Stomach (tissue), 4 donors: Measurements from ENCODE around the gene COG5.

Experiments used
- EP300 ChIP-seq: sonication (generic); formaldehyde crosslinking; IDR thresholded peaks from one replicate; pipeline ENCODE4 v1.6.1; 2017; ENCODE audit warnings: antibody characterized with exemption
- POLR2A ChIP-seq, 4 donors: fragments of 450-650 bp; IDR thresholded peaks; one replicate each; pipeline ENCODE4 v1.6.1; 2016; ENCODE audit warnings: antibody characterized with exemption in 4 of 4, control low read depth in 2 of 4, mild to moderate bottlenecking in 1 of 4, moderate library complexity in 1 of 4
- POLR2AphosphoS5 ChIP-seq, 3 donors: sonication (generic); formaldehyde crosslinking; IDR thresholded peaks; one replicate each; pipeline ENCODE4 v1.6.1; 2016; ENCODE audit warnings: antibody characterized with exemption in 3 of 3
- TF ChIP-seq, protein P1 (sequence below), 7 experiments: fragments of 450-650 bp in 4 of 7; fragments of 200-600 bp in 3 of 7; sonication (generic) in 3 of 7; IDR thresholded peaks; one replicate each; pipeline ENCODE4 v1.5.1; 2016 to 2019; ENCODE audit warnings: antibody characterized with exemption in 7 of 7, control low read depth in 2 of 7, mild to moderate bottlenecking in 1 of 7

GRCh38 chr7:107499731-107500130 is 64.0 kb downstream of the COG5 start:
- TF ChIP-seq EP300: no peak
- TF ChIP-seq, protein P1, sequence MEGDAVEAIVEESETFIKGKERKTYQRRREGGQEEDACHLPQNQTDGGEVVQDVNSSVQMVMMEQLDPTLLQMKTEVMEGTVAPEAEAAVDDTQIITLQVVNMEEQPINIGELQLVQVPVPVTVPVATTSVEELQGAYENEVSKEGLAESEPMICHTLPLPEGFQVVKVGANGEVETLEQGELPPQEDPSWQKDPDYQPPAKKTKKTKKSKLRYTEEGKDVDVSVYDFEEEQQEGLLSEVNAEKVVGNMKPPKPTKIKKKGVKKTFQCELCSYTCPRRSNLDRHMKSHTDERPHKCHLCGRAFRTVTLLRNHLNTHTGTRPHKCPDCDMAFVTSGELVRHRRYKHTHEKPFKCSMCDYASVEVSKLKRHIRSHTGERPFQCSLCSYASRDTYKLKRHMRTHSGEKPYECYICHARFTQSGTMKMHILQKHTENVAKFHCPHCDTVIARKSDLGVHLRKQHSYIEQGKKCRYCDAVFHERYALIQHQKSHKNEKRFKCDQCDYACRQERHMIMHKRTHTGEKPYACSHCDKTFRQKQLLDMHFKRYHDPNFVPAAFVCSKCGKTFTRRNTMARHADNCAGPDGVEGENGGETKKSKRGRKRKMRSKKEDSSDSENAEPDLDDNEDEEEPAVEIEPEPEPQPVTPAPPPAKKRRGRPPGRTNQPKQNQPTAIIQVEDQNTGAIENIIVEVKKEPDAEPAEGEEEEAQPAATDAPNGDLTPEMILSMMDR (IDR thresholded peaks at IDR 0.05): no peak
- TF ChIP-seq POLR2A (IDR thresholded peaks at IDR 0.05): no peak
- no peak for TF ChIP-seq POLR2AphosphoS5 (IDR thresholded peaks at IDR 0.05)
